ENCODE results near the gene KLF15.

DNA sequence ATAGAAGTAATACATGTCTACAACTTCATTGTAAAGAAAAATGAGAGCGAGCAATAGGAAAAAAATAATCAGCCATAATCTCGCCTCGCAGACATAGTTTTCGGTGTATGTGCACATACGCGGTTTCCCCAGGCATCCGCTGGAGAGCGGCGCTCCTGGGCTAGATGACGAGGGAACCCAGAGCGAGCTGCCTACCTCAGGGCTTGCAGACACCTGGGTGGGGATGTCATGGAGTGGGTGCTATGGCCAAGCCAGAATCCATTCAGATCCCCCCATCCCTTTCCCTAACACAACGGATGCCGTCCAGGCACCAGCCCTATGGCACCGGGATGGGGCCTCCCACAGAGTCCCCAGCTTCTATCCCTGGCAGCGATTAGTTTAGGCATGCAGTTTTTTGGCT is 33.0 kb upstream of the KLF15 start:
- no peak for TF ChIP-seq CTCF (IDR thresholded peaks at IDR 0.05)
- TF ChIP-seq POLR2A (IDR thresholded peaks at IDR 0.05), result no peak
